ENCODE results near the gene FARS2.

DNA sequence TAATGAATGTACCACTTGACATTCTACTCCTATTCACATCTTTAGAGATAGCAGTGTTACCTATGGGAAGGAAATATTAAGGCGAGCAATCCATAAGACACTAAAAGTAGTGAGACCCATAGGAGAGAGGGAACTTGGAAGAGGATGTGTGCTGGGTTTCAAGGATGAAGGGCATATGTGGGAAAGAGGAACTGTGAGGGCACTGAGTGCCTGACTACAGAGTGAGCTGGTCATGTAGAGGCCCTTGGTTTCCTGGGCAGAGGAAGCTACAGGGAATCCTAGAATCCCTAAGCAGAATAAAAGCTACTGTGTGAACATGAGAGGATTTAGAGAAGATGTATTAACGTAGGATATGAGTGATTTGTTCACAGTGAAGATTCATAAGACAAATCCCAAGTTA lies 262.8 kb downstream of the FARS2 start:
- TF ChIP-seq EZH2phosphoT487 (IDR thresholded peaks at IDR 0.05; ENCODE audit: low read depth), result no peak
- TF ChIP-seq, protein P1, sequence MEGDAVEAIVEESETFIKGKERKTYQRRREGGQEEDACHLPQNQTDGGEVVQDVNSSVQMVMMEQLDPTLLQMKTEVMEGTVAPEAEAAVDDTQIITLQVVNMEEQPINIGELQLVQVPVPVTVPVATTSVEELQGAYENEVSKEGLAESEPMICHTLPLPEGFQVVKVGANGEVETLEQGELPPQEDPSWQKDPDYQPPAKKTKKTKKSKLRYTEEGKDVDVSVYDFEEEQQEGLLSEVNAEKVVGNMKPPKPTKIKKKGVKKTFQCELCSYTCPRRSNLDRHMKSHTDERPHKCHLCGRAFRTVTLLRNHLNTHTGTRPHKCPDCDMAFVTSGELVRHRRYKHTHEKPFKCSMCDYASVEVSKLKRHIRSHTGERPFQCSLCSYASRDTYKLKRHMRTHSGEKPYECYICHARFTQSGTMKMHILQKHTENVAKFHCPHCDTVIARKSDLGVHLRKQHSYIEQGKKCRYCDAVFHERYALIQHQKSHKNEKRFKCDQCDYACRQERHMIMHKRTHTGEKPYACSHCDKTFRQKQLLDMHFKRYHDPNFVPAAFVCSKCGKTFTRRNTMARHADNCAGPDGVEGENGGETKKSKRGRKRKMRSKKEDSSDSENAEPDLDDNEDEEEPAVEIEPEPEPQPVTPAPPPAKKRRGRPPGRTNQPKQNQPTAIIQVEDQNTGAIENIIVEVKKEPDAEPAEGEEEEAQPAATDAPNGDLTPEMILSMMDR (IDR thresholded peaks at IDR 0.05; ENCODE audit: low read depth, low read length), result no peak

Data from OCI-LY3 (cell line).